Hepatocyte (in vitro differentiated cells): ENCODE measurements around the gene PLEKHA6.

Experiments
- EZH2 ChIP-seq: fragments of 200-600 bp; sonication (generic); IDR thresholded peaks from 2 replicates; pipeline ENCODE4 v1.6.1; 2016; ENCODE audit warnings: antibody characterized with exemption, mild to moderate bottlenecking, borderline replicate concordance
- EZH2phosphoT487 ChIP-seq: fragments of 200-600 bp; sonication (generic); IDR thresholded peaks from one replicate; pipeline ENCODE4 v1.6.1; 2018; ENCODE audit warnings: antibody characterized with exemption, mild to moderate bottlenecking, low read depth, moderate library complexity; ENCODE audit not compliant: unreplicated experiment, severe bottlenecking
- TF ChIP-seq, protein P1 (sequence below): fragments of 200-600 bp; sonication (generic); IDR thresholded peaks from 2 replicates; pipeline ENCODE4 v1.5.1; 2016; ENCODE audit warnings: antibody characterized with exemption, mild to moderate bottlenecking; ENCODE audit not compliant: poor library complexity

GRCh38 chr1:204356997-204357396 is 2.7 kb downstream of the PLEKHA6 start:
- TF ChIP-seq EZH2 (no peak), EZH2phosphoT487 (no peak)
- TF ChIP-seq, protein P1, sequence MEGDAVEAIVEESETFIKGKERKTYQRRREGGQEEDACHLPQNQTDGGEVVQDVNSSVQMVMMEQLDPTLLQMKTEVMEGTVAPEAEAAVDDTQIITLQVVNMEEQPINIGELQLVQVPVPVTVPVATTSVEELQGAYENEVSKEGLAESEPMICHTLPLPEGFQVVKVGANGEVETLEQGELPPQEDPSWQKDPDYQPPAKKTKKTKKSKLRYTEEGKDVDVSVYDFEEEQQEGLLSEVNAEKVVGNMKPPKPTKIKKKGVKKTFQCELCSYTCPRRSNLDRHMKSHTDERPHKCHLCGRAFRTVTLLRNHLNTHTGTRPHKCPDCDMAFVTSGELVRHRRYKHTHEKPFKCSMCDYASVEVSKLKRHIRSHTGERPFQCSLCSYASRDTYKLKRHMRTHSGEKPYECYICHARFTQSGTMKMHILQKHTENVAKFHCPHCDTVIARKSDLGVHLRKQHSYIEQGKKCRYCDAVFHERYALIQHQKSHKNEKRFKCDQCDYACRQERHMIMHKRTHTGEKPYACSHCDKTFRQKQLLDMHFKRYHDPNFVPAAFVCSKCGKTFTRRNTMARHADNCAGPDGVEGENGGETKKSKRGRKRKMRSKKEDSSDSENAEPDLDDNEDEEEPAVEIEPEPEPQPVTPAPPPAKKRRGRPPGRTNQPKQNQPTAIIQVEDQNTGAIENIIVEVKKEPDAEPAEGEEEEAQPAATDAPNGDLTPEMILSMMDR: no peak
